ENCODE results near the gene INAVA. TPM values are rescaled to one million over a fixed set of nuclear protein-coding genes. Genes with fewer than 3 reads are reported as not detected.

Gene INAVA
- total and polyA plus RNA-seq, 11 donors, result 0.07 to 0.43 (median 0.11) TPM; not detected in 4

GRCh38 chr1:200861937-200862647 is 32.6 kb upstream of the INAVA start:
- Histone ChIP-seq H3K9me3 (no peaks in the 10 kb centered on the region), H3K27ac (no peak overlapping the region), H3K27me3 (no peaks in the 10 kb centered on the region), H3K36me3 (peaks cover 0 to 52% (median 19%) of the 10 kb centered on the region in 9 donors), H3K4me1 (peaks cover 0 to 8% (median under 1%) of the 10 kb centered on the region in 12 donors), H3K4me3 (no peak overlapping the region)
- ATAC-seq, result no peak
- TF ChIP-seq POLR2A (IDR thresholded peaks at IDR 0.05) (no peak), CTCF (IDR thresholded peaks at IDR 0.05) (no peak)
- intact Hi-C loops (cut with DNase I), result loop anchor here in 1 of 10 donors (10.0 kb wide), 1 partner anchor 183 kb away; no protein-coding TSS in a partner anchor
- no peak for DNase-seq
- WGBS, 4 donors, result 92 to 98% (median 96%) methylated on average over 2 of the region's 2 CpGs

- Histone ChIP-seq H3K36me3 (peaks cover 0 to 44% (median 11%) of the 10 kb centered on the region in 9 donors), H3K4me3 (no peak overlapping the region), H3K27me3 (no peaks in the 10 kb centered on the region), H3K9me3 (no peaks in the 10 kb centered on the region), H3K4me1 (peaks cover 0 to 3% (median 0%) of the 10 kb centered on the region in 12 donors), H3K27ac (no peak overlapping the region)
- intact Hi-C loops (cut with DNase I), result loop anchor here in 1 of 10 donors (10.0 kb wide), 1 partner anchor 182 kb away; no protein-coding TSS in a partner anchor
- no peak for TF ChIP-seq CTCF (IDR thresholded peaks at IDR 0.05)
- TF ChIP-seq POLR2A (IDR thresholded peaks at IDR 0.05), result no peak
- WGBS, 4 donors, result 93 to 98% (median 95%) methylated on average over 9 of the region's 9 CpGs
- no peak for ATAC-seq
- DNase-seq, result no peak
Observed at GRCh38 chr1:200862713-200863415, 31.8 kb upstream of the INAVA start.

GRCh38 chr1:200866116-200866515 is 28.6 kb upstream of the INAVA start:
- Histone ChIP-seq H3K27ac (no peak overlapping the region), H3K4me1 (peaks cover 0 to 3% (median 0%) of the 10 kb centered on the region in 12 donors), H3K36me3 (peaks cover 0 to 17% (median 11%) of the 10 kb centered on the region in 9 donors), H3K9me3 (no peaks in the 10 kb centered on the region), H3K27me3 (peaks cover 0 to 23% (median 8%) of the 10 kb centered on the region in 9 donors), H3K4me3 (no peak overlapping the region)
- no peak for TF ChIP-seq CTCF (IDR thresholded peaks at IDR 0.05)
- DNase-seq, result no peak
- WGBS, 4 donors, result 87 to 91% (median 89%) methylated on average over 3 of the region's 3 CpGs
- intact Hi-C loops (cut with DNase I), result loop anchor here in 1 of 10 donors (10.0 kb wide), 1 partner anchor 179 kb away; no protein-coding TSS in a partner anchor
- no peak for ATAC-seq

- no peak overlapping the region for H3K4me3 ChIP-seq
- TF ChIP-seq POLR2A (IDR thresholded peaks at IDR 0.05) (no peak), CTCF (IDR thresholded peaks at IDR 0.05) (no peak)
Observed at GRCh38 chr1:200866521-200866920, 28.2 kb upstream of the INAVA start.

More at GRCh38 chr1:200866521-200866920, 28.2 kb upstream of the INAVA start:
- H3K36me3 ChIP-seq, result peaks cover 0 to 16% (median 11%) of the 10 kb centered on the region in 9 donors
- intact Hi-C loops (cut with DNase I), result loop anchor here in 1 of 10 donors (10.0 kb wide), 1 partner anchor 178 kb away; no protein-coding TSS in a partner anchor
- DNase-seq, result no peak
- no peaks in the 10 kb centered on the region for H3K9me3 ChIP-seq
- peaks cover 0 to 27% (median 10%) of the 10 kb centered on the region in 9 donors for H3K27me3 ChIP-seq
- WGBS, 4 donors, result 43 to 55% (median 50%) methylated on average over 5 of the region's 5 CpGs
- ATAC-seq, result peak in 2 of 4 donors; percentile 24 to 34
- H3K27ac ChIP-seq, result no peak overlapping the region
- peaks cover 0 to 3% (median 0%) of the 10 kb centered on the region in 12 donors for H3K4me1 ChIP-seq

Data from heart left ventricle (tissue), 16 donors.